Measurements from ENCODE around the gene ICOS. TPM values are rescaled to one million over a fixed set of nuclear protein-coding genes. Genes with fewer than 3 reads are reported as not detected.
"Not testable (repeated sequence)": the region's sequence is repeated elsewhere in the genome, so short reads cannot be mapped to it uniquely, and the experiment has no call there.

The ICOS gene
- total RNA-seq, 1 donor from 2014 or later: not detected

DNA sequence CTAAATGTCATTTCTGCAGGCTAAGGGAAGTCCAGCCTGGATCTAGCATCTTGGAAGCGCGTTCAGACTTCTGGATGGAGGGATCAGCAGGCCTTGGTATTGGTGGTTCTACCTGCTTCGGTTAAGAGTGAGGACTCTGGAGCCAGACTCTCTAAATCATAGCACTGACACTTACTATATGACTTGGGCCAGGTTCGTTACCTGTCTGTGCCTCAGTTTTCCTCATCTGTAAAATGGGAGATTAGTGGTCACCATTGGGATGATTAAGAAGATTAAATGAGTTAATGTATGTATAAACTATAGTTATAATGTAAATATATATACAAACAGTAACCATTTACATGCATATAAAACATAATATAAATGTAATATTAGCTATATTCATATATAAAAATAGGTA is 995 bp upstream of the ICOS start:
- no peaks in the 10 kb centered on the region for H3K9me3 Mint-ChIP-seq (ENCODE audit: unreplicated experiment)
- no peak overlapping the region for H3K27ac Mint-ChIP-seq (ENCODE audit: unreplicated experiment)
- no peaks in the 10 kb centered on the region for H3K4me1 Mint-ChIP-seq (ENCODE audit: unreplicated experiment)
- DNase-seq (ENCODE audit: low spot score): no peak
- TF ChIP-seq, protein P1, sequence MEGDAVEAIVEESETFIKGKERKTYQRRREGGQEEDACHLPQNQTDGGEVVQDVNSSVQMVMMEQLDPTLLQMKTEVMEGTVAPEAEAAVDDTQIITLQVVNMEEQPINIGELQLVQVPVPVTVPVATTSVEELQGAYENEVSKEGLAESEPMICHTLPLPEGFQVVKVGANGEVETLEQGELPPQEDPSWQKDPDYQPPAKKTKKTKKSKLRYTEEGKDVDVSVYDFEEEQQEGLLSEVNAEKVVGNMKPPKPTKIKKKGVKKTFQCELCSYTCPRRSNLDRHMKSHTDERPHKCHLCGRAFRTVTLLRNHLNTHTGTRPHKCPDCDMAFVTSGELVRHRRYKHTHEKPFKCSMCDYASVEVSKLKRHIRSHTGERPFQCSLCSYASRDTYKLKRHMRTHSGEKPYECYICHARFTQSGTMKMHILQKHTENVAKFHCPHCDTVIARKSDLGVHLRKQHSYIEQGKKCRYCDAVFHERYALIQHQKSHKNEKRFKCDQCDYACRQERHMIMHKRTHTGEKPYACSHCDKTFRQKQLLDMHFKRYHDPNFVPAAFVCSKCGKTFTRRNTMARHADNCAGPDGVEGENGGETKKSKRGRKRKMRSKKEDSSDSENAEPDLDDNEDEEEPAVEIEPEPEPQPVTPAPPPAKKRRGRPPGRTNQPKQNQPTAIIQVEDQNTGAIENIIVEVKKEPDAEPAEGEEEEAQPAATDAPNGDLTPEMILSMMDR (IDR thresholded peaks at IDR 0.05; ENCODE audit: unreplicated experiment): no peak
- no peak overlapping the region for H3K4me3 Mint-ChIP-seq (ENCODE audit: unreplicated experiment)
- no peaks in the 10 kb centered on the region for H3K36me3 Mint-ChIP-seq (ENCODE audit: low read depth, unreplicated experiment)
- peaks cover 1% of the 10 kb centered on the region for H3K27me3 Mint-ChIP-seq (ENCODE audit: unreplicated experiment)

DNA sequence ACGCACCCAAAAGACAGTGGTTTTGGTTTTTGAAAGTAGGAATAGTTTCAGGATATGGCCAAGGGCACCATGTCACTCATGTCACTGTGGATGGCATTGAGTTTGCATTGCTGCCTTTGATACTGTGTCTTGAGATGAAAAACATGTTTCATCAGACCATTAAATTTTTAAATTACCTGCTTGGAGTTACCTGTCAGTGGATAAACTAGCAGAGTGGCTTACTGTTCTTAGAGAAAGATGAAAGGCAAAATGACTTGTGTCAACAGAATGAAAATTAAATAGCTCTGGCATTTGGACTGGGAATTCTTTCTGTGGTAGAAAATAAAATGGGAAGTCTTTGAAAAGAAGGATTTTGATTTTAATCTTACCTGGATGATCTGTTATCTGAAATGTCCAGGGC is 386 bp downstream of the ICOS start:
- no peaks in the 10 kb centered on the region for H3K9me3 Mint-ChIP-seq (ENCODE audit: unreplicated experiment)
- TF ChIP-seq, protein P1 (IDR thresholded peaks at IDR 0.05; ENCODE audit: unreplicated experiment): no peak
- no peaks in the 10 kb centered on the region for H3K36me3 Mint-ChIP-seq (ENCODE audit: low read depth, unreplicated experiment)
- H3K27me3 Mint-ChIP-seq (ENCODE audit: unreplicated experiment): peaks cover 1% of the 10 kb centered on the region
- no peak for DNase-seq (ENCODE audit: low spot score)
- no peaks in the 10 kb centered on the region for H3K4me1 Mint-ChIP-seq (ENCODE audit: unreplicated experiment)
- H3K4me3 Mint-ChIP-seq (ENCODE audit: unreplicated experiment): no peak overlapping the region
- no peak overlapping the region for H3K27ac Mint-ChIP-seq (ENCODE audit: unreplicated experiment)

DNA sequence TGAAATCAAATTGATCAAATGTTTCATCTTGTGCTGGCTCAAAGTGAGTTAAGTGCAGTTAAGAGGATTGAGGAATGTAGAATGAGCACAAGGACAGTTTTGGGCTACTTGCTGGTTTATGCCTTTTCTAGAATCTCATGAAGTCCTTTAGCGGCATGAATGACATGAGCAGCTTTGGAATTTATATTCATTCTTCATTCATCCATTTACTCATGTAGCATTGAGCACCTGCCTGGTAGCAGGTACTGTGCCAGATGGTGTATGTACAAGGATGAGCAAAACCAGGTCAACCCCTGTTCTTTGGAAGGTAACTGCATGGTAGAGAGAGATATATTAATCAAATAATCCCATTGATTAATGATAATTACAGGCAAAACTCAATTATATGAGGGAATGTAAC is 1.2 kb downstream of the ICOS start:
- no peak overlapping the region for H3K27ac Mint-ChIP-seq (ENCODE audit: unreplicated experiment)
- H3K36me3 Mint-ChIP-seq (ENCODE audit: low read depth, unreplicated experiment): no peaks in the 10 kb centered on the region
- H3K4me3 Mint-ChIP-seq (ENCODE audit: unreplicated experiment): no peak overlapping the region
- TF ChIP-seq, protein P1 (IDR thresholded peaks at IDR 0.05; ENCODE audit: unreplicated experiment): no peak
- no peaks in the 10 kb centered on the region for H3K4me1 Mint-ChIP-seq (ENCODE audit: unreplicated experiment)
- DNase-seq (ENCODE audit: low spot score): no peak
- H3K27me3 Mint-ChIP-seq (ENCODE audit: unreplicated experiment): peaks cover 1% of the 10 kb centered on the region
- H3K9me3 Mint-ChIP-seq (ENCODE audit: unreplicated experiment): no peaks in the 10 kb centered on the region

DNA sequence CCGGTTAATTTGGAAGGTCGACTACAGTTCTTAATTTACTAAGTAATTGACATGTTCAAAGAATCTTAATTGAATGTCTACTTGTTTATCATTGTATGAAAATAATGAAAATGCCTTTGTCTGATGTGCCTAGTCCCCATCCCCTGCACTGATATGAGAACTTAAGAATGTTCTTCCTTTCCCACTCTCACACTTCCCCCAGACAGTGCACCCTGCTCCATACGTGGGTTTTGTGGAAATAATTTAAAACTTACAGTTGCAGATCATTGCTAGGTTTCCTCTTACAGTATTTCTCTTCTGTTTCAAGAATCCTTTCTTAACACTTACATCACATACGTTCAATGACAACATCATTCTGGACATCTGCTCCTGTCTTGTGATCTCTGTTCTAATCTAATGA is 3.5 kb downstream of the ICOS start:
- Mint-ChIP-seq H3K27me3 (ENCODE audit: unreplicated experiment) (peaks cover 1% of the 10 kb centered on the region), H3K9me3 (ENCODE audit: unreplicated experiment) (no peaks in the 10 kb centered on the region), H3K36me3 (ENCODE audit: low read depth, unreplicated experiment) (peaks cover 3% of the 10 kb centered on the region), H3K27ac (ENCODE audit: unreplicated experiment) (no peak overlapping the region), H3K4me1 (ENCODE audit: unreplicated experiment) (no peaks in the 10 kb centered on the region), H3K4me3 (ENCODE audit: unreplicated experiment) (no peak overlapping the region)
- TF ChIP-seq, protein P1 (IDR thresholded peaks at IDR 0.05; ENCODE audit: unreplicated experiment): no peak
- DNase-seq (ENCODE audit: low spot score): no peak

GRCh38 chr2:203943493-203944382 is 7.2 kb downstream of the ICOS start:
- not testable (repeated sequence) for H3K27ac Mint-ChIP-seq (ENCODE audit: unreplicated experiment); H3K4me3 Mint-ChIP-seq (ENCODE audit: unreplicated experiment)

More at GRCh38 chr2:203943493-203944382, 7.2 kb downstream of the ICOS start:
- DNase-seq (ENCODE audit: low spot score); H3K9me3 Mint-ChIP-seq (ENCODE audit: unreplicated experiment); H3K36me3 Mint-ChIP-seq (ENCODE audit: low read depth, unreplicated experiment); H3K27me3 Mint-ChIP-seq (ENCODE audit: unreplicated experiment); H3K4me1 Mint-ChIP-seq (ENCODE audit: unreplicated experiment): not testable (repeated sequence)
